Karpas-422 (cell line): ENCODE measurements around the gene PHF8. TPM values are rescaled to one million over a fixed set of nuclear protein-coding genes. Genes with fewer than 3 reads are reported as not detected.

ENCODE experiments used
- DNase-seq: peaks from one replicate; pipeline ENCODE4 v3.0.0-alpha.2; 2015
- H2AFZ ChIP-seq: fragments of 200-600 bp; sonication (generic); 2 replicates; pipeline ENCODE4 v1.6.1; 2014; ENCODE audit warnings: antibody characterized with exemption, low read length, mixed read lengths
- H3K27ac ChIP-seq: fragments of 200-600 bp; sonication (generic); 2 replicates; pipeline ENCODE4 v1.5.1; 2014; ENCODE audit warnings: mild to moderate bottlenecking, low read length, moderate library complexity
- H3K27me3 ChIP-seq: fragments of 200-600 bp; sonication (generic); 2 replicates; pipeline ENCODE4 v1.6.1; 2014; ENCODE audit warnings: low read length, mixed read lengths
- H3K36me3 ChIP-seq: fragments of 200-600 bp; sonication (generic); 2 replicates; pipeline ENCODE4 v1.6.1; 2014; ENCODE audit warnings: low read length, mixed read lengths; ENCODE audit not compliant: insufficient read depth
- H3K4me1 ChIP-seq: fragments of 200-600 bp; sonication (generic); 2 replicates; pipeline ENCODE4 v1.6.1; 2014; ENCODE audit warnings: mild to moderate bottlenecking, low read length, mixed read lengths
- H3K4me2 ChIP-seq: fragments of 200-600 bp; sonication (generic); 2 replicates; pipeline ENCODE4 v1.6.1; 2014; ENCODE audit warnings: low read length, low read depth, mild to moderate bottlenecking; ENCODE audit not compliant: poor library complexity, severe bottlenecking
- H3K4me3 ChIP-seq: fragments of 200-600 bp; sonication (generic); 2 replicates; pipeline ENCODE4 v1.5.1; 2014; ENCODE audit warnings: mild to moderate bottlenecking, antibody characterized with exemption, low read length, mixed read lengths
- H3K79me2 ChIP-seq: fragments of 200-600 bp; sonication (generic); 2 replicates; pipeline ENCODE4 v1.6.1; 2014; ENCODE audit warnings: mild to moderate bottlenecking, low read length, mixed read lengths
- H3K9ac ChIP-seq: fragments of 200-600 bp; sonication (generic); 2 replicates; pipeline ENCODE4 v1.6.0; 2014; ENCODE audit warnings: low read length
- H3K9me2 ChIP-seq: fragments of 200-600 bp; sonication (generic), shearing (Covaris generic); replicated peaks from 2 replicates; pipeline ENCODE4 v1.6.0; 2014; ENCODE audit warnings: mild to moderate bottlenecking, low read length, moderate library complexity; ENCODE audit not compliant: insufficient read depth
- H3K9me3 ChIP-seq: fragments of 300-700, 200-600 bp; sonication (generic); 2 replicates; pipeline ENCODE4 v1.6.1; 2014; ENCODE audit warnings: low read length, mixed read lengths
- H4K20me1 ChIP-seq: fragments of 200-600 bp; sonication (generic); 2 replicates; pipeline ENCODE4 v1.6.1; 2014; ENCODE audit warnings: mild to moderate bottlenecking, antibody characterized with exemption, low read length, low read depth; ENCODE audit not compliant: insufficient read depth
- total RNA-seq: library from RNA; depleted of rRNA; stranded (reverse); fragments of >200 nt; shearing (Covaris generic); gene quantifications from 2 replicates; pipeline ENCODE4 v1.2.3, GENCODE V29; 2014; ENCODE audit warnings: low replicate concordance

The PHF8 gene
- total RNA-seq, 1 experiment from 2014 or later = 43.3 TPM

- Histone ChIP-seq H3K4me2 (no peak overlapping the region), H3K27ac (no peak overlapping the region), H3K9me2 (no peaks in the 10 kb centered on the region), H3K27me3 (no peaks in the 10 kb centered on the region), H3K9me3 (no peaks in the 10 kb centered on the region), H3K9ac (no peak overlapping the region), H4K20me1 (no peaks in the 10 kb centered on the region), H3K79me2 (no peaks in the 10 kb centered on the region), H3K4me1 (no peaks in the 10 kb centered on the region), H3K4me3 (no peak overlapping the region), H2AFZ (no peak overlapping the region), H3K36me3 (0 out of 2 replicates have a peak, but pooled peaks cover 3% of the 10 kb centered on the region)
- DNase-seq = no peak
Observed at GRCh38 chrX:53940180-53940579, 104.1 kb downstream of the PHF8 start.

- Histone ChIP-seq H3K36me3 (0 out of 2 replicates have a peak, but pooled peaks cover 3% of the 10 kb centered on the region), H4K20me1 (no peaks in the 10 kb centered on the region), H3K9ac (no peak overlapping the region), H3K4me2 (no peak overlapping the region), H3K4me3 (no peak overlapping the region), H3K9me2 (no peaks in the 10 kb centered on the region), H3K9me3 (no peaks in the 10 kb centered on the region), H3K27me3 (no peaks in the 10 kb centered on the region), H3K27ac (no peak overlapping the region), H3K79me2 (no peaks in the 10 kb centered on the region), H2AFZ (no peak overlapping the region), H3K4me1 (no peaks in the 10 kb centered on the region)
- DNase-seq = no peak
Observed at GRCh38 chrX:53939127-53939526, 105.1 kb downstream of the PHF8 start.

- no peak overlapping the region for H3K9ac ChIP-seq
- H3K36me3 ChIP-seq = no peaks in the 10 kb centered on the region
- H4K20me1 ChIP-seq = no peaks in the 10 kb centered on the region
- no peak overlapping the region for H2AFZ ChIP-seq
- no peak for DNase-seq
- no peaks in the 10 kb centered on the region for H3K9me3 ChIP-seq
- no peak overlapping the region for H3K27ac ChIP-seq
- H3K9me2 ChIP-seq = no peaks in the 10 kb centered on the region
- H3K4me2 ChIP-seq = no peak overlapping the region
- no peaks in the 10 kb centered on the region for H3K27me3 ChIP-seq
- no peaks in the 10 kb centered on the region for H3K4me1 ChIP-seq
- no peaks in the 10 kb centered on the region for H3K79me2 ChIP-seq
- no peak overlapping the region for H3K4me3 ChIP-seq
Observed at GRCh38 chrX:53930515-53931380, 113.5 kb downstream of the PHF8 start.

- no peaks in the 10 kb centered on the region for H3K36me3 ChIP-seq
- H3K9me3 ChIP-seq = no peaks in the 10 kb centered on the region
- H3K4me2 ChIP-seq = no peak overlapping the region
- H3K9me2 ChIP-seq = no peaks in the 10 kb centered on the region
- no peaks in the 10 kb centered on the region for H3K79me2 ChIP-seq
- H2AFZ ChIP-seq = no peak overlapping the region
- no peaks in the 10 kb centered on the region for H4K20me1 ChIP-seq
- no peak overlapping the region for H3K27ac ChIP-seq
- no peaks in the 10 kb centered on the region for H3K27me3 ChIP-seq
- H3K9ac ChIP-seq = no peak overlapping the region
- no peak for DNase-seq
- H3K4me1 ChIP-seq = no peaks in the 10 kb centered on the region
- H3K4me3 ChIP-seq = no peak overlapping the region
Observed at GRCh38 chrX:53926030-53926429, 118.2 kb downstream of the PHF8 start.

GRCh38 chrX:53918702-53919101, 125.6 kb downstream of the PHF8 start:
- Histone ChIP-seq H2AFZ (no peak overlapping the region), H3K9ac (no peak overlapping the region), H3K4me1 (no peaks in the 10 kb centered on the region), H3K4me3 (no peak overlapping the region), H3K27me3 (no peaks in the 10 kb centered on the region), H4K20me1 (no peaks in the 10 kb centered on the region), H3K4me2 (no peak overlapping the region), H3K9me2 (no peaks in the 10 kb centered on the region), H3K79me2 (no peaks in the 10 kb centered on the region), H3K27ac (no peak overlapping the region), H3K36me3 (no peaks in the 10 kb centered on the region), H3K9me3 (no peaks in the 10 kb centered on the region)
- no peak for DNase-seq

- no peaks in the 10 kb centered on the region for H3K9me3 ChIP-seq
- no peak overlapping the region for H3K9ac ChIP-seq
- no peak for DNase-seq
- no peaks in the 10 kb centered on the region for H3K27me3 ChIP-seq
- H3K27ac ChIP-seq = no peak overlapping the region
- no peaks in the 10 kb centered on the region for H3K36me3 ChIP-seq
- H3K4me2 ChIP-seq = no peak overlapping the region
- H3K4me1 ChIP-seq = no peaks in the 10 kb centered on the region
- no peak overlapping the region for H3K4me3 ChIP-seq
- H3K79me2 ChIP-seq = no peaks in the 10 kb centered on the region
- no peaks in the 10 kb centered on the region for H4K20me1 ChIP-seq
- no peaks in the 10 kb centered on the region for H3K9me2 ChIP-seq
- no peak overlapping the region for H2AFZ ChIP-seq
Observed at GRCh38 chrX:53900623-53901022, 143.7 kb downstream of the PHF8 start.

GRCh38 chrX:53895270-53895669, 149.0 kb downstream of the PHF8 start:
- H3K36me3 ChIP-seq = no peaks in the 10 kb centered on the region

More at GRCh38 chrX:53895270-53895669, 149.0 kb downstream of the PHF8 start:
- H3K4me3 ChIP-seq = no peak overlapping the region
- no peaks in the 10 kb centered on the region for H4K20me1 ChIP-seq
- H3K27me3 ChIP-seq = no peaks in the 10 kb centered on the region
- H3K4me2 ChIP-seq = no peak overlapping the region
- no peak for DNase-seq
- no peaks in the 10 kb centered on the region for H3K4me1 ChIP-seq
- H3K9me3 ChIP-seq = no peaks in the 10 kb centered on the region
- no peak overlapping the region for H2AFZ ChIP-seq
- no peak overlapping the region for H3K9ac ChIP-seq
- H3K27ac ChIP-seq = no peak overlapping the region
- no peaks in the 10 kb centered on the region for H3K9me2 ChIP-seq
- no peaks in the 10 kb centered on the region for H3K79me2 ChIP-seq
